LNCaP clone FGC (cell line): ENCODE measurements around the gene RHOD.

ENCODE experiments used
- DNase-seq: peaks from one replicate; pipeline ENCODE4 v3.0.0-alpha.2; 2011; ENCODE audit warnings: low read depth
- H3K4me3 ChIP-seq: 2 replicates; pipeline ENCODE4 v1.5.1; 2011; ENCODE audit warnings: mild to moderate bottlenecking, low read depth, low read length, control low read depth
- TF ChIP-seq, protein P1 (sequence below): IDR thresholded peaks from 2 replicates; pipeline ENCODE4 v1.5.1; 2012; ENCODE audit warnings: mild to moderate bottlenecking; ENCODE audit not compliant: control insufficient read depth, insufficient read depth; ENCODE audit errors: extremely low read depth

Gene RHOD

DNA sequence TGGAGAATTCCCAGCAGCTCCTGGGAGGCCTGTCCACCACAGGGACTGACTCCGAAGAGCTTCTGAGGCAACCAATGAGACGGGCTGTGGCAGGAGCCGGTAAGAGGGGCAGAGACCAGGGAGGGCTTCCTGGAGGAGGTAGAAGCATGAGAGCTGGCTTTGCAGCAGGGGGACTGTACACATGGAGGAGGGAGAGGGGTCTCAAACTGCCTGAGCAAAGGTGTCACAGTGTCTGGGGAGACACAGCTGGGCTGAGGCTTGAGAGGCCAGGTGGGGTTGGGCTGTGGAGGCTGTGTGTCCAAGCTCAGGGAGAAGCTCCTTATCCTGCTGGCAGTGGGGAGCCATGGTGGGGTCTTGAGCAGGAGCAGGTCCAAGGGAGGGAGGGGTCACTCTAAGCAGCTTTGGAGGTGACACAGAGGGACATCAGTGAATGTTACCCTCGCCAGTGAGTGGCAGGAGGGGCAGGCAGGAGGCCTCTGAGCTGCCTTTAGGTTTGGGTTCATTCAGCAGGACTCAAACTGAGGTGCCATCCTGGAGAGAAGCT lies 4.6 kb upstream of the RHOD start:
- no peak overlapping the region for H3K4me3 ChIP-seq
- no peak for DNase-seq
- TF ChIP-seq, protein P1, sequence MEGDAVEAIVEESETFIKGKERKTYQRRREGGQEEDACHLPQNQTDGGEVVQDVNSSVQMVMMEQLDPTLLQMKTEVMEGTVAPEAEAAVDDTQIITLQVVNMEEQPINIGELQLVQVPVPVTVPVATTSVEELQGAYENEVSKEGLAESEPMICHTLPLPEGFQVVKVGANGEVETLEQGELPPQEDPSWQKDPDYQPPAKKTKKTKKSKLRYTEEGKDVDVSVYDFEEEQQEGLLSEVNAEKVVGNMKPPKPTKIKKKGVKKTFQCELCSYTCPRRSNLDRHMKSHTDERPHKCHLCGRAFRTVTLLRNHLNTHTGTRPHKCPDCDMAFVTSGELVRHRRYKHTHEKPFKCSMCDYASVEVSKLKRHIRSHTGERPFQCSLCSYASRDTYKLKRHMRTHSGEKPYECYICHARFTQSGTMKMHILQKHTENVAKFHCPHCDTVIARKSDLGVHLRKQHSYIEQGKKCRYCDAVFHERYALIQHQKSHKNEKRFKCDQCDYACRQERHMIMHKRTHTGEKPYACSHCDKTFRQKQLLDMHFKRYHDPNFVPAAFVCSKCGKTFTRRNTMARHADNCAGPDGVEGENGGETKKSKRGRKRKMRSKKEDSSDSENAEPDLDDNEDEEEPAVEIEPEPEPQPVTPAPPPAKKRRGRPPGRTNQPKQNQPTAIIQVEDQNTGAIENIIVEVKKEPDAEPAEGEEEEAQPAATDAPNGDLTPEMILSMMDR = no peak

DNA sequence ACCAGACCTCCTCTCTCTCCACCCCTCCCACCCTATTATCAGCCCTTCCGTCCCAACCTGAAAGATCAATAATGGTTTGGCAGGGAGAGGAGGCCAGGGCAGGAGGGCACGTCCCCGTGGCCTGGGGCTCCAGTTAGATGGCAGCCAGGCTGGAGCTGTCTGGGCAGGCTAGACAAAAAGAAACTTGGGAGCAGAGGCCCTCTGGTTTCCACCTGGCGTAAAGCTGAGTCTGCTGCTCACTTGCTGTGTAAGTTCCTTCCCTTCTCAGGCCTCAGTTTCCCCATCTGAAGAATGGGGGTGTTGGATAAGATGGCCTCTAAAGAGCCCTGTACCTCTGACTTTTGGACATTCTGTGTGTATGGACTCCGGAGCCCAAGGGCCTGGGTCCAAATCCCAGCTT lies 3.8 kb upstream of the RHOD start:
- TF ChIP-seq, protein P1 = no peak
- no peak overlapping the region for H3K4me3 ChIP-seq
- DNase-seq = no peak

DNA sequence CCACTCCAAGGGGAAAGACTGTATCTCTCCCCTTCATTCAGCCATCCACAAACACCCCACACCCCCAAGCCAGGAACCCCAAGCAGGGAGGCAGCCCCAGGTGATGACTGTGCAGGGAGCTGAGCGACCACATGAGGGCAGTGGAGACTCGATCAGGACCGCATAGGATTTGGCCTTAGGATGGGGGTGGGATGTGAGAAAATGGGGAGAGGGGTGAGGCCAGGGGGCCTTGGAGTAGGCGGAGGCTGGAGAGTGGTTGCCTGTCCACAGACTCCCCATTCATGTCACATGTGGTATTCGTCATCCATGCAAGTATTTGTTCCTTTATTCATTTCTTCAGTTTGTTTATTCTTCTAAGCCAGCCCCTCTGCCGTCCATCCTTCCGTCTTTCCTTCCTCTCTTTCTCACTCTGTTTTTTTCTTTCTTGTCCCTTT lies 2.7 kb upstream of the RHOD start:
- DNase-seq = no peak
- TF ChIP-seq, protein P1 = peak; percentile 89
- no peak overlapping the region for H3K4me3 ChIP-seq

DNA sequence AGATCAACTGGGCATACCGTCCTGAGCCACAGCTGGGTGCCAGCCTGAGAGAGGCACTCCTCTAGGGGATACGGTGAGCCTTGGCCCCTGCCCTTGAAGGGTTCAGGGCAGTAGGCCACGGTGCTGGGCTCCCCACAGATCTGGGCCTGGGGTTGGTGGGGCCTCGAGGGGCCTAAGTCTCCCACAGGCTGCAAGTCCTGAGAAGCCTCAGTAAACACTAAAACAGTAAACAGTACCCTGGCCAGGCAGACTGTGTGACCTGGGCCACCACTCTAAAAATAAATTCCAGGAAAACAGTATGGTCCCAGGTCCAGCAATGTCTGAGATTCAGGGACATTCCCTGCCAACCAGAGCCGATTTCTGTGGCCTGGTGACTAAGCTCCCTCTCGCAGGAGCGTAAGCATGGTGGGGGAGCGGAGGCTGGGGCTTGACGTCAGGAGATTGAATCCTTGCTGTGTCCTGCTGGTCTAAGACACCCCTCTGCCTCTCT lies 2.3 kb upstream of the RHOD start:
- no peak overlapping the region for H3K4me3 ChIP-seq
- DNase-seq = no peak
- TF ChIP-seq, protein P1 = no peak

DNA sequence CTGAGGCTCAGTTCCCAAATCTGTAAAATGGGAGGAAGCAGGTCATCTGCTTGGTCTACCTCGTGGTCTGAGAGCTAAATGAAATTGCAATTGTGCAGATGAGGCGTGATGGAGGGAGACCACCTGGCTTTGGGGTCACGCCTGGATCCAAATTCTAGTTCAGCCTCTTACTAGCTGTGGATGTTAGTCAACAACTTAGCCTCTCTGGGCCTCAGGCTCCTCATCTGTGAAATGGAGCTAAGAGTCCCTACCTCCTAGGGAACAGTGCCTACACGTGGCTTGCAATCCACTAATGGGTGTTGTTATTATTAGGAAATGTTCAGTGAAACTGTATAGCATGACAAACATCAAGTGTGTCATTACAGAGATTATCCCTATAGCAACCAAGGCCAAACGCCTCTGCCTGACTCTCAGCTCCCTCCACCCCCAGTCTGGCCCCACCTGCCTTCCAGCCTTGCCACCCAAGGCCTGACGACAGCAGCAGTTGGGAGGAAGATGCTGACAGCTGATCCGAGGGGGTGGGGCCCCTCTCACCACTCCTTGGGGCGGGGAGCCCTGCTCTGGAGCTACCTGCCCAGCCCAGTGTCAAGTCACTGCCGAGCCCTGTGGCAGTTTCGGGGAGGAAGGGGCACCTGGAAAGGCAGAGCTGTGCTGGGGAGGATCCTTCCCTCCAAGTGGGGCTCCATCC lies 1.7 kb upstream of the RHOD start:
- no peak overlapping the region for H3K4me3 ChIP-seq
- DNase-seq = peak; percentile 74
- TF ChIP-seq, protein P1 = no peak

DNA sequence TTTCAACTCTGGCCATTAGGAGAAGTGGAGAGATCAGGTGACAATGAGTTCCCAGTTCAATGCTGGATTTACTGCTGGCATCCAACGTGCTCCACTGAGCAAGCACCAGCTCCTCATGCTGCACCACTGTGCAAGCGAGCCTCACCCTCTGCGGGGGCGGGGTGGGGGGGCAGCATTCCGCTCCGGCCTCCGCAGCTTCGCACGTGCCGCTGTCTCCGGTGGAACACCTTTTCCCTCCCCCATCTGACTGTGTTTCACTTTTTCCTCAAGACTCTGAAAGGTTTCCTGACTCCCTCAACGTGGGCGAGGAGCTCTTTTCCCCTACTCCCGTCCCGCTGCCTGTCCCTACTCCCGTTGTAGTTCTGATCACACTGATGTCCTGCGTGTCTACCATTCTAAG lies 835 bp upstream of the RHOD start:
- H3K4me3 ChIP-seq = peak overlapping the region; percentile 77
- TF ChIP-seq, protein P1 = no peak
- DNase-seq = no peak
